Neural crest cell (in vitro differentiated cells): ENCODE results near the gene PDCD6IP. TPM values are rescaled to one million over a fixed set of nuclear protein-coding genes. Genes with fewer than 3 reads are reported as not detected.
A peak's percentile ranks its signal among the peaks of the same experiment; 100 is the strongest.

ENCODE experiments used
- DNase-seq: peaks from one replicate; pipeline ENCODE4 v3.0.0; 2021; ENCODE audit warnings: low read depth, mixed read lengths, low spot score
- H3K27ac Mint-ChIP-seq: one replicate; pipeline ENCODE4 v1.8.0; 2021; ENCODE audit warnings: mild to moderate bottlenecking, mixed read lengths; ENCODE audit not compliant: unreplicated experiment
- H3K27me3 Mint-ChIP-seq: 2 replicates; pipeline ENCODE4 v1.8.0; 2021; ENCODE audit warnings: low read depth, mild to moderate bottlenecking, mixed read lengths
- H3K36me3 Mint-ChIP-seq: 2 replicates; pipeline ENCODE4 v1.8.0; 2021; ENCODE audit warnings: low read depth, mild to moderate bottlenecking, mixed read lengths
- H3K4me1 Mint-ChIP-seq: 2 replicates; pipeline ENCODE4 v1.8.0; 2021; ENCODE audit warnings: mixed read lengths
- H3K4me3 Mint-ChIP-seq: one replicate; pipeline ENCODE4 v1.8.0; 2021; ENCODE audit warnings: mild to moderate bottlenecking, mixed read lengths
- H3K9me3 Mint-ChIP-seq: 2 replicates; pipeline ENCODE4 v1.8.0; 2021; ENCODE audit warnings: mixed read lengths
- total RNA-seq: library from RNA; stranded (reverse); gene quantifications from 2 replicates; pipeline ENCODE4 v1.2.1, GENCODE V29; 2021
- TF ChIP-seq, protein P1 (sequence below): fragments of 200-600 bp; sonication (generic); conservative IDR thresholded peaks from 2 replicates; pipeline ENCODE4 v1.5.0; 2021; ENCODE audit warnings: antibody characterized with exemption, mild to moderate bottlenecking

Gene PDCD6IP
- total RNA-seq, 1 donor from 2014 or later = 150 TPM

DNA sequence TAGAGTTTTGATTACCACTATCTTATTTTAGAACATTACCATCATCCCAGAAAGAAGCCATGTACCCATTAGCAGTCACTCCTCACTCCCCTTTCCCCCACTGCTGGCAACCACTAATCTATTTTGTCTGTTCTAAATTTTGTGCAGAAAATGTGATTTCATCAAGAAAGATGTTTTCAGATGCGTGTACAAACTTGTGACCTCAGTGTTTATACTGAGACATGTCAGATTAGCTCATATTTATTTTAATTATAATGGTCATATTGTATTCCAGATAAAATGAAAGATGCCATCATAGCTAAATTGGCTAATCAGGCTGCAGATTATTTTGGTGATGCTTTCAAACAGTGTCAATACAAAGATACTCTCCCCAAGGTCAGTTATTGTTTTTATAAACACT, 27.8 kb downstream of the PDCD6IP start:
- no peak overlapping the region for H3K27ac Mint-ChIP-seq
- no peaks in the 10 kb centered on the region for H3K27me3 Mint-ChIP-seq
- peaks cover 5% of the 10 kb centered on the region for H3K4me1 Mint-ChIP-seq
- no peak for DNase-seq
- peaks cover 11% of the 10 kb centered on the region for H3K36me3 Mint-ChIP-seq
- TF ChIP-seq, protein P1, sequence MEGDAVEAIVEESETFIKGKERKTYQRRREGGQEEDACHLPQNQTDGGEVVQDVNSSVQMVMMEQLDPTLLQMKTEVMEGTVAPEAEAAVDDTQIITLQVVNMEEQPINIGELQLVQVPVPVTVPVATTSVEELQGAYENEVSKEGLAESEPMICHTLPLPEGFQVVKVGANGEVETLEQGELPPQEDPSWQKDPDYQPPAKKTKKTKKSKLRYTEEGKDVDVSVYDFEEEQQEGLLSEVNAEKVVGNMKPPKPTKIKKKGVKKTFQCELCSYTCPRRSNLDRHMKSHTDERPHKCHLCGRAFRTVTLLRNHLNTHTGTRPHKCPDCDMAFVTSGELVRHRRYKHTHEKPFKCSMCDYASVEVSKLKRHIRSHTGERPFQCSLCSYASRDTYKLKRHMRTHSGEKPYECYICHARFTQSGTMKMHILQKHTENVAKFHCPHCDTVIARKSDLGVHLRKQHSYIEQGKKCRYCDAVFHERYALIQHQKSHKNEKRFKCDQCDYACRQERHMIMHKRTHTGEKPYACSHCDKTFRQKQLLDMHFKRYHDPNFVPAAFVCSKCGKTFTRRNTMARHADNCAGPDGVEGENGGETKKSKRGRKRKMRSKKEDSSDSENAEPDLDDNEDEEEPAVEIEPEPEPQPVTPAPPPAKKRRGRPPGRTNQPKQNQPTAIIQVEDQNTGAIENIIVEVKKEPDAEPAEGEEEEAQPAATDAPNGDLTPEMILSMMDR = no peak
- H3K4me3 Mint-ChIP-seq = no peak overlapping the region
- H3K9me3 Mint-ChIP-seq = no peaks in the 10 kb centered on the region

DNA sequence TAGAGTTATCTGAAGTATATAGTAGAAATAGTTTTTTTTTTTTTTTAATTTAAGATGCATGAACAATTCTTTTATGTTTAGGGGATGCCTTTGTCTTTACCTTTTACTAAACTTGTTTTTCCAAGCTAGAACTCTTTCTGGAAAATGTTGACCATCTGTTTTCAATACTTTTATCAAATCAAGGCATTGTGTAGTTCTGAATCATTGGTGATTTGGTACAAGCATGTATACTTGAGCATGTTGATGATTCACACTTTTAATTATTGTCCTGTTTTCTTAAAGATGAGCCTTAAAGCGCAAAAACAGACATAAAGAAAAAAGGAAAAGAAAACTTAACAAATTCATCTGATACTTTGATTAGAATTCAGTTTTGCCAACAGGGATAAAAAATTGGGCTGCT, 28.3 kb downstream of the PDCD6IP start:
- H3K9me3 Mint-ChIP-seq = no peaks in the 10 kb centered on the region
- H3K4me3 Mint-ChIP-seq = no peak overlapping the region
- H3K27me3 Mint-ChIP-seq = no peaks in the 10 kb centered on the region
- peaks cover 11% of the 10 kb centered on the region for H3K36me3 Mint-ChIP-seq
- peaks cover 5% of the 10 kb centered on the region for H3K4me1 Mint-ChIP-seq
- no peak for DNase-seq
- no peak overlapping the region for H3K27ac Mint-ChIP-seq
- TF ChIP-seq, protein P1 = no peak

DNA sequence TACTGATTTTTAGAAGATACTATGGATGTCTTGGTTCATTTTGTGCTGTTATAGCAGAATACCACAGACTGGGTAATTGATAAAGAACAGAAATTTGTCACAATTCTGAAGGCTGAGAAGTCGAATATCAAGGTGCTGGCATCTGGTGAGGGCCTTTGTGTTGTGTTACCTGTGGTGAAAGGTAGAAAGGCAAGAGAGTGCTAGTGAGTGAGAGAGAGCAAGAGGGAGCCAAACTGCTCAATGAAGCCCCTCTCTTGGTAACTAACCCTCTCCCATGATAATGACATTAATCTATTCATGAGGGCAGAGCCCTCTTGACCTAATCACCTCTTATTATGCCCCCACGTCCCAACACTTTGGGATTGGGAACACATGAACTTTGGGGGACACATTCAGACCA, 31.3 kb downstream of the PDCD6IP start:
- H3K27me3 Mint-ChIP-seq = no peaks in the 10 kb centered on the region
- peaks cover 5% of the 10 kb centered on the region for H3K4me1 Mint-ChIP-seq
- H3K4me3 Mint-ChIP-seq = no peak overlapping the region
- no peaks in the 10 kb centered on the region for H3K9me3 Mint-ChIP-seq
- TF ChIP-seq, protein P1 = no peak
- DNase-seq = no peak
- no peak overlapping the region for H3K27ac Mint-ChIP-seq
- peaks cover 8% of the 10 kb centered on the region for H3K36me3 Mint-ChIP-seq

DNA sequence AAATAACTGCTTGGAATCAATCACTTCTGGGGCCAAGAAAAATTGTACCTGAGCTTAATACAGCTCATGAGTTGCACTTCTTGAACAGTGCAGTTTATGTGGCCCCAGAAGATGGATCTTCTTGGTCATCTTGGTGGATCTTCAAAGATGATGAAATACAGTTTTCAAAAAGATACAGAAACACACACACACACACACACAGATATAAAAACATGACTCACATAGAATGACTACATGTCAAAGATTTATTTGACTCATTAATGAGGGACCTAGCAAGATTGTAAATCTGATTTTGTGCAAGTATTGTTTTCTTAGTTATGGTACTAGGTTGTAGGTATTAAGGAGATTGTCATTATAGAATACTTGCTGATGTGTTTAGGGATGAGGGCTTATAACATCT, 32.6 kb downstream of the PDCD6IP start:
- no peak overlapping the region for H3K4me3 Mint-ChIP-seq
- no peaks in the 10 kb centered on the region for H3K9me3 Mint-ChIP-seq
- H3K36me3 Mint-ChIP-seq = peaks cover 8% of the 10 kb centered on the region
- TF ChIP-seq, protein P1 = no peak
- H3K27me3 Mint-ChIP-seq = no peaks in the 10 kb centered on the region
- peaks cover 5% of the 10 kb centered on the region for H3K4me1 Mint-ChIP-seq
- DNase-seq = no peak
- H3K27ac Mint-ChIP-seq = no peak overlapping the region

DNA sequence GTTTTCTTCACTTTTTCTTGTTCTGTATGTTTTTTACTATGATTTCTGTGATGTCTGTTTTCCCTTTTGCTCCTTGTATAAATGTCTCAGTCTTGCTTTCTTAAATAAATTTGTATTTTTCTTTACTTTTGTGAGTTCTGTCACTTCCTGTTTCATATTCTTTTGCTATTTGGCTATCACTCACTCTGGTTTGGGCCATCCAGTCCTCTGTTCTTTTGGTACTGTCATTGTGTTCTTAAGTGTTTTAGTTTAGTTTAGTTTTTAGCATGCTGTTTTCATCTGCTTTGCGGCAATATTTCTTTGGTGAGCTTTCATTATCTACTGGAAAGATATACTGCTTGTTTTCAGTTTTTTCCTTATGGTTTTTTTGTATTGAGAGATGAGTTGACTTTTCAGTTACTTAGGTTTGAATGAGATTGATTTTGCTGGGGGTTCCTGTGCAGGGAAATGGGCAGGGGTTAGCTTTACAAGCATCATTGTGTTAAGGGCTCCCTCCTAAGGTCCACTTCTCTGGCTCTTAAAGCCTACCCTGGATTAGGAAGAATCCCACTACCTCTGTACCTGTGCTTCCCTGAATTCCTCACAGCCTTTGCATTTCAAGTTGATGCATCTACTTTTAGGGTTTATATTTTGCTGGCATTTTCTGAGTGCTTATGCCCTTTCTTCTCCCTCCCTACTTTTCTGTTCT, 35.1 kb downstream of the PDCD6IP start:
- Mint-ChIP-seq H3K27ac (peak overlapping the region; percentile 53), H3K4me3 (no peak overlapping the region), H3K9me3 (no peaks in the 10 kb centered on the region), H3K27me3 (no peaks in the 10 kb centered on the region), H3K36me3 (peaks cover 10% of the 10 kb centered on the region), H3K4me1 (peaks cover 5% of the 10 kb centered on the region)
- DNase-seq = no peak
- TF ChIP-seq, protein P1 = no peak
